Right ventricle myocardium inferior (tissue), 1 donor: ENCODE data around the gene METTL3. TPM values are rescaled to one million over a fixed set of nuclear protein-coding genes. Genes with fewer than 3 reads are reported as not detected.
"Not testable (repeated sequence)": the region's sequence is repeated elsewhere in the genome, so short reads cannot be mapped to it uniquely, and the experiment has no call there.

Experiments
- ATAC-seq: fragments of 200-7000 bp; cut with Tn5 transposase; one replicate; pipeline ENCODE4 v1.9.1; 2020; ENCODE audit warnings: mild to moderate bottlenecking, moderate library complexity
- DNase-seq: peaks from one replicate; pipeline ENCODE4 v3.0.0; 2021; ENCODE audit errors: missing footprints
- intact Hi-C: fragments of 100-400 bp; cut with DNase I; formaldehyde crosslinking; loops from one replicate; pipeline ENCODE4 v1.11.0; 2022
- long read RNA-seq: library from polyadenylated mRNA; unstranded; transcript quantifications from one replicate; pipeline ENCODE4 v2.0.0, GENCODE V29; 2021
- total RNA-seq: library from RNA; stranded (reverse); fragmentation: NEBNext Ultra II Directional; extraction: Animal tissue kit (Norgen Biotek cat#: 25700); gene quantifications from one replicate; pipeline ENCODE4 v1.2.1, GENCODE V29; 2021
- donor health status: DM: no; HTN: yes; CAD: no; lungs with severe emphysema.

METTL3 gene
- 24.9 TPM for total RNA-seq
- long read RNA-seq, transcript METTL3-201 (11 exons, 2,015 nt) = major isoform, 11 of 15 reads
- long read RNA-seq, partial matches to known transcripts = 3 of 15 reads
- long read RNA-seq, other reads (novel, unspliced or antisense) = 1 of 15 reads

GRCh38 chr14:21510735-21511657 is at the start of gene METTL3:
Gene METTL3 (minus strand): TSS chr14:21511340. CDS start chr14:21511223, 117 bp downstream.
- peak; percentile 99 for DNase-seq
- intact Hi-C loops = loop anchor here (1.0 to 5.0 kb wide), 2 partner anchors 34 to 46 kb away; partner anchors contain the start of gene TOX4
- peak; percentile 99 for ATAC-seq

GRCh38 chr14:21558703-21559170 is 47.6 kb upstream of the METTL3 start:
- DNase-seq = no peak
- intact Hi-C loops = loop anchor here (5.0 kb wide), 1 partner anchor 46 kb away; the partner anchor contains the start of gene METTL3
- ATAC-seq = no peak

GRCh38 chr14:21557084-21557901 is 46.2 kb upstream of the METTL3 start:
- intact Hi-C loops = loop anchor here (1.0 to 5.0 kb wide), 3 partner anchors 45 to 120 kb away; partner anchors contain the start of genes CHD8 and METTL3
- DNase-seq = peak; percentile 73
- ATAC-seq = peak; percentile 84

- ATAC-seq = no peak
- intact Hi-C loops = loop anchor here (1.0 to 5.0 kb wide), 3 partner anchors 44 to 119 kb away; partner anchors contain the start of genes CHD8 and METTL3
- DNase-seq = no peak
Observed at GRCh38 chr14:21556378-21557083, 45.4 kb upstream of the METTL3 start.

- no peak for ATAC-seq
- intact Hi-C loops = no loop called here
- DNase-seq = no peak
Observed at GRCh38 chr14:21553266-21553665, 42.1 kb upstream of the METTL3 start.

GRCh38 chr14:21544588-21544987 is 33.4 kb upstream of the METTL3 start:
- ATAC-seq, DNase-seq, intact Hi-C loops: not testable (repeated sequence)

- intact Hi-C loops = no loop called here
- DNase-seq (no peak), ATAC-seq (no peak)
Observed at GRCh38 chr14:21543963-21544362, 32.8 kb upstream of the METTL3 start.

- DNase-seq = no peak
- no peak for ATAC-seq
- intact Hi-C loops = no loop called here
Observed at GRCh38 chr14:21543521-21543960, 32.4 kb upstream of the METTL3 start.

GRCh38 chr14:21541413-21542074 is 30.4 kb upstream of the METTL3 start:
- intact Hi-C loops = no loop called here
- ATAC-seq (no peak), DNase-seq (no peak)

- intact Hi-C loops = no loop called here
- DNase-seq (no peak), ATAC-seq (no peak)
Observed at GRCh38 chr14:21539189-21539940, 28.2 kb upstream of the METTL3 start.

GRCh38 chr14:21537090-21537424 is 25.9 kb upstream of the METTL3 start:
- ATAC-seq (no peak), DNase-seq (no peak)

GRCh38 chr14:21536418-21537089 is 25.4 kb upstream of the METTL3 start:
- intact Hi-C loops = no loop called here
- DNase-seq (no peak), ATAC-seq (no peak)

More at GRCh38 chr14:21537090-21537424, 25.9 kb upstream of the METTL3 start:
- intact Hi-C loops = no loop called here

GRCh38 chr14:21535545-21536417 is 24.6 kb upstream of the METTL3 start:
- intact Hi-C loops = no loop called here
- DNase-seq (no peak), ATAC-seq (no peak)

- intact Hi-C loops = no loop called here
- DNase-seq (no peak), ATAC-seq (no peak)
Observed at GRCh38 chr14:21534576-21534975, 23.4 kb upstream of the METTL3 start.

GRCh38 chr14:21533294-21533693 is 22.2 kb upstream of the METTL3 start:
- intact Hi-C loops = no loop called here
- DNase-seq (no peak), ATAC-seq (no peak)

- intact Hi-C loops = no loop called here
- ATAC-seq (no peak), DNase-seq (no peak)
Observed at GRCh38 chr14:21529515-21529914, 18.4 kb upstream of the METTL3 start.
